Loucy (cell line): ENCODE measurements around the gene TBX6.

Experiments
- CTCF ChIP-seq: fragments of 200-600 bp; sonication (generic); conservative IDR thresholded peaks from 2 replicates; pipeline ENCODE4 v1.5.1; 2014; ENCODE audit warnings: mild to moderate bottlenecking, antibody characterized with exemption, low read length
- EZH2phosphoT487 ChIP-seq: fragments of 200-600 bp; IDR thresholded peaks from 2 replicates; pipeline ENCODE4 v1.6.1; 2018; ENCODE audit warnings: antibody characterized with exemption, mild to moderate bottlenecking, moderate library complexity, borderline replicate concordance

DNA sequence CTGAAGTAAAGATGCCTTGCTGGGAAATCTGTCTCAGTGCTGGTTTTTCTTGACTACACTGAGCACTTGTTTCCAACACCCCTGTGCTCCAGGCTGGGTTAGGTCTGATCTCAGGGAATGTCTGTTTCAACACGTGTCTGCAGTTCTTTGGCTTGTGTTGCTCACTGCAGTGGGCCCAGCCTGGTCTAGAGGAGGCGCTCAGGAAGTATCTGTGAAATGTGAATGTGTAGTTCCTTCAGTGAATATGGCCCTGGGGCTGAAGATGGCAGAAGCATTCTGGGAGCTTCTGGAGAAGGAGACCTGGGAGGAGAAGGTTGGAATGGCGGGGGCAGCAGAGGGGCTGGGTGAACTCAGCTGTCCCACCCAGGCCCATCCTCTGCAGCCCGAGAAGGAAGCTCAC, 12.4 kb upstream of the TBX6 start:
- TF ChIP-seq CTCF (no peak), EZH2phosphoT487 (no peak)
